HCT116 (cell line): ENCODE measurements around the gene PLEKHA8.

Experiments used
- CTCF ChIP-seq, 3 experiments: fragments of 200-600 bp in 1 of 3; sonication (generic) in 1 of 3; IDR thresholded peaks in 2 of 3; conservative IDR thresholded peaks in 1 of 3; 2 replicates each; pipeline ENCODE4 v1.5.1; 2012 to 2017; ENCODE audit warnings: low read depth in 2 of 3, low read length in 2 of 3, antibody characterized with exemption in 1 of 3, borderline replicate concordance in 1 of 3, control low read depth in 1 of 3, mild to moderate bottlenecking in 1 of 3, mixed read lengths in 1 of 3, mixed run types in 1 of 3, moderate library complexity in 1 of 3; ENCODE audit not compliant: insufficient read depth in 1 of 3
- EGR1 ChIP-seq: IDR thresholded peaks from 2 replicates; pipeline ENCODE4 v1.6.1; 2012; ENCODE audit warnings: low read depth
- ELF1 ChIP-seq: IDR thresholded peaks from 2 replicates; pipeline ENCODE4 v1.6.1; 2012; ENCODE audit warnings: low read depth, borderline replicate concordance
- EZH2 ChIP-seq: fragments of 200-600 bp; sonication (generic); IDR thresholded peaks from 2 replicates; pipeline ENCODE4 v1.6.1; 2017; ENCODE audit warnings: antibody characterized with exemption, mixed run types
- MAX ChIP-seq: IDR thresholded peaks from 2 replicates; pipeline ENCODE4 v1.6.1; 2012
- POLR2A ChIP-seq: IDR thresholded peaks from 2 replicates; pipeline ENCODE4 v1.7.0; 2011; ENCODE audit warnings: borderline replicate concordance; ENCODE audit not compliant: insufficient read depth, insufficient read length; ENCODE audit errors: extremely low read depth
- POLR2AphosphoS5 ChIP-seq: IDR thresholded peaks from 2 replicates; pipeline ENCODE4 v1.6.1; 2011; ENCODE audit warnings: mild to moderate bottlenecking, low read depth, low read length, moderate library complexity
- RAD21 ChIP-seq: IDR thresholded peaks from 2 replicates; pipeline ENCODE4 v1.6.1; 2012; ENCODE audit warnings: low read depth, mild to moderate bottlenecking
- REST ChIP-seq: IDR thresholded peaks from 2 replicates; pipeline ENCODE4 v1.6.1; 2012; ENCODE audit warnings: low read depth
- SIN3A ChIP-seq: IDR thresholded peaks from 2 replicates; pipeline ENCODE4 v1.6.1; 2012; ENCODE audit warnings: low read depth
- SP1 ChIP-seq: IDR thresholded peaks from 2 replicates; pipeline ENCODE4 v1.6.1; 2012; ENCODE audit warnings: low read depth
- YY1 ChIP-seq: IDR thresholded peaks from 2 replicates; pipeline ENCODE4 v1.6.1; 2011; ENCODE audit warnings: low read length, low read depth, moderate library complexity, mild to moderate bottlenecking; ENCODE audit not compliant: insufficient replicate concordance; ENCODE audit errors: extremely low read depth
- ZFX ChIP-seq: fragments of 450-650 bp; IDR thresholded peaks from 2 replicates; pipeline ENCODE4 v1.6.1; 2017
- ZNF274 ChIP-seq: fragments of 200-500 bp; sonication (Bioruptor generic); IDR thresholded peaks from 2 replicates; pipeline ENCODE4 v1.6.1; 2014; ENCODE audit warnings: mild to moderate bottlenecking, low read depth, low read length, inconsistent platforms

- TF ChIP-seq POLR2A (no peak), EZH2 (no peak), ZNF274 (no peak), ELF1 (no peak), RAD21 (no peak), CTCF (IDR thresholded peaks at IDR 0.05 in 2 of 3, conservative IDR thresholded peaks at IDR 0.05 in 1 of 3; ENCODE audit: borderline replicate concordance in 1 of 3, insufficient read depth in 1 of 3, low read depth in 2 of 3, low read length in 2 of 3) (no peak), REST (no peak), POLR2AphosphoS5 (no peak), SP1 (no peak), SIN3A (no peak), MAX (no peak), YY1 (no peak), EGR1 (no peak), ZFX (no peak)
Observed at GRCh38 chr7:30154111-30154587, 125.9 kb downstream of the PLEKHA8 start.
